WERI-Rb-1 (cell line): ENCODE measurements around the gene SLC25A19.

ENCODE experiments used
- DNase-seq: peaks from one replicate; pipeline ENCODE4 v3.0.0-alpha.2; 2020
- H3K27ac ChIP-seq: fragments of 250-450 bp; sonication (Bioruptor Pico); 2 replicates; pipeline ENCODE4 v1.5.1; 2020; ENCODE audit warnings: mild to moderate bottlenecking, moderate library complexity
- H3K27me3 ChIP-seq: fragments of 250-450 bp; sonication (Bioruptor Pico); 2 replicates; pipeline ENCODE4 v1.5.1; 2021; ENCODE audit warnings: mild to moderate bottlenecking, low read depth, moderate library complexity; ENCODE audit not compliant: insufficient read depth, severe bottlenecking
- H3K36me3 ChIP-seq: fragments of 250-450 bp; sonication (Bioruptor Pico); 2 replicates; pipeline ENCODE4 v1.5.1; 2020; ENCODE audit warnings: mild to moderate bottlenecking, moderate library complexity
- H3K4me3 ChIP-seq: 2 replicates; pipeline ENCODE4 v1.5.1; 2011; ENCODE audit warnings: low read depth, mild to moderate bottlenecking, control low read depth, low read length
- H3K9me3 ChIP-seq: fragments of 250-450 bp; sonication (Bioruptor Pico); 2 replicates; pipeline ENCODE4 v1.5.1; 2021; ENCODE audit warnings: mild to moderate bottlenecking, moderate library complexity; ENCODE audit not compliant: severe bottlenecking
- TF ChIP-seq, protein P1 (sequence below): IDR thresholded peaks from 2 replicates; pipeline ENCODE4 v1.5.1; 2011; ENCODE audit warnings: low read depth, mild to moderate bottlenecking, control low read depth, inconsistent platforms, low read length

The SLC25A19 gene

DNA sequence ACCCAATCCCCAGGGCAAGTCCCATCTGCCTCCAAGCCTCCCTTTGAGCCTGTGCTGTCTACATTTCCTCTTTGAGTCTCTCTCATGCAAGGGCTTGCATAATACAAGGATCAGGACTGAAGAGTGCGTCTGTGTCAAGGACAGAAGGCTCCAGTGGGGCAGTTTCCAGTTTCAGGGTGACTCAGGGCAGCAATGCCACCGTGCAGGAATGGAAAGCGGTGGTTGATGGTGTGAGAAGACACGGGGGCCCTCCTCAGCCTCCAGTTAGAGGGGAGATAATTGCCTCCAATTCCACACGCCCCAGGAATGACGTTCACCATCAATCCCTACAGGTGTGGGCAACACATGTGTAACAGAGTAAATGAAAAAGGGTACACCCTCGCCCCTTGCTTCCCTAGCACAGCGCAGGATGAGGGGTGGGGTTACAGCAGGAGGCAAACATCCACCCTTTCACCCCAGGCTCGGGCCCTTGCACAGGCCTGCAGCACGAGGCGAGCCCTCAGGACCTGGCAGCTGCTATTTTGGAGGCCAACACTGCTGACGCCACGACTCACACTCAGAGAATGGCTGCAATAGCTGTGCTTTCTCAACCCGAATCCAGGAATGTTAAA, 24.8 kb upstream of the SLC25A19 start:
- H3K36me3 ChIP-seq = peaks cover 20% of the 10 kb centered on the region
- H3K27me3 ChIP-seq = no peaks in the 10 kb centered on the region
- H3K27ac ChIP-seq = no peak overlapping the region
- no peaks in the 10 kb centered on the region for H3K9me3 ChIP-seq
- DNase-seq = no peak
- TF ChIP-seq, protein P1, sequence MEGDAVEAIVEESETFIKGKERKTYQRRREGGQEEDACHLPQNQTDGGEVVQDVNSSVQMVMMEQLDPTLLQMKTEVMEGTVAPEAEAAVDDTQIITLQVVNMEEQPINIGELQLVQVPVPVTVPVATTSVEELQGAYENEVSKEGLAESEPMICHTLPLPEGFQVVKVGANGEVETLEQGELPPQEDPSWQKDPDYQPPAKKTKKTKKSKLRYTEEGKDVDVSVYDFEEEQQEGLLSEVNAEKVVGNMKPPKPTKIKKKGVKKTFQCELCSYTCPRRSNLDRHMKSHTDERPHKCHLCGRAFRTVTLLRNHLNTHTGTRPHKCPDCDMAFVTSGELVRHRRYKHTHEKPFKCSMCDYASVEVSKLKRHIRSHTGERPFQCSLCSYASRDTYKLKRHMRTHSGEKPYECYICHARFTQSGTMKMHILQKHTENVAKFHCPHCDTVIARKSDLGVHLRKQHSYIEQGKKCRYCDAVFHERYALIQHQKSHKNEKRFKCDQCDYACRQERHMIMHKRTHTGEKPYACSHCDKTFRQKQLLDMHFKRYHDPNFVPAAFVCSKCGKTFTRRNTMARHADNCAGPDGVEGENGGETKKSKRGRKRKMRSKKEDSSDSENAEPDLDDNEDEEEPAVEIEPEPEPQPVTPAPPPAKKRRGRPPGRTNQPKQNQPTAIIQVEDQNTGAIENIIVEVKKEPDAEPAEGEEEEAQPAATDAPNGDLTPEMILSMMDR = no peak
- no peak overlapping the region for H3K4me3 ChIP-seq

DNA sequence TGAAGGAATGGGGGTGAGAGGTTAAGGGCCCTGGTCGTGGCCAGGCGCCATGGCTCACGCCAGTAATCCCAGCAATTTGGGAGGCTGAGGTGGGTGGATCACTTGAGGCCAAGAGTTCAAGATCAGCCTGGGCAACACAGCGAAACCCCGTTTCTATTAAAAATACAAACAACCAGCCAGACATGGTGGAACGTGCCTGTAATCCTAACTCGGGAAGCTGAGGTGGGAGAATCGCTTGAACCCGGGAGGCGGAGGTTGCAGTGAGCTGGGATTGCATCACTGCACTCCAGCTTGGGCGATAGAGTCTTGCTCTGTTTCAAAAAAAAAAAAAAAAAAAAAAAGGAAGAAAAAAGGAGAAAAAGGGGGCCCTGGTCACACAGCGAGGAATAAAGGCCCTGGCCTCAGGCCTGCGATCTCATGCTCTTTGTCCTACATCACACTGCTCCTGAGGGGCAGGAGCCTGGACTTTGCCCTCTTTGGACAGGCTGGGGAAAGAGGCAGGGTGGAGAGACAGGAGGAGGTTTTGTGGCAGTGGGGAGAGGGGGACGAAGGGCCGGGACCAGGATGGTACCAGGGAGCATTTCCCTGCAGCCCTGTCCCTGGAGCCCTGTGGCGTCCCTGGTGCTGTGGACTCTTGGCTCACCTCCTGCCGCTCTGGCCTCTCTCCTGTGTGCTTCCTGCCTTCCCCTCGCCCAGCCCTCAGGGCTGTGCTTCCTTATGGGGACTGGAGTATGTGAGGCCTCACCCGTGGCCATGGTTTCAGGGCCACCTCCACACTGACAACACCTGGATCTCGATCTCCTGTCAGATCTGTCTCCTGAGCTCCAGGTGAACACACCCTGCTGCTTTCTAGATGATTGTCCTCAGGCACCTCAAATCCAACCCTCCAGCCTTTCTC, 19.7 kb upstream of the SLC25A19 start:
- TF ChIP-seq, protein P1 = no peak
- DNase-seq = no peak
- Histone ChIP-seq H3K27ac (no peak overlapping the region), H3K27me3 (no peaks in the 10 kb centered on the region), H3K36me3 (no peaks in the 10 kb centered on the region), H3K9me3 (no peaks in the 10 kb centered on the region), H3K4me3 (no peak overlapping the region)

DNA sequence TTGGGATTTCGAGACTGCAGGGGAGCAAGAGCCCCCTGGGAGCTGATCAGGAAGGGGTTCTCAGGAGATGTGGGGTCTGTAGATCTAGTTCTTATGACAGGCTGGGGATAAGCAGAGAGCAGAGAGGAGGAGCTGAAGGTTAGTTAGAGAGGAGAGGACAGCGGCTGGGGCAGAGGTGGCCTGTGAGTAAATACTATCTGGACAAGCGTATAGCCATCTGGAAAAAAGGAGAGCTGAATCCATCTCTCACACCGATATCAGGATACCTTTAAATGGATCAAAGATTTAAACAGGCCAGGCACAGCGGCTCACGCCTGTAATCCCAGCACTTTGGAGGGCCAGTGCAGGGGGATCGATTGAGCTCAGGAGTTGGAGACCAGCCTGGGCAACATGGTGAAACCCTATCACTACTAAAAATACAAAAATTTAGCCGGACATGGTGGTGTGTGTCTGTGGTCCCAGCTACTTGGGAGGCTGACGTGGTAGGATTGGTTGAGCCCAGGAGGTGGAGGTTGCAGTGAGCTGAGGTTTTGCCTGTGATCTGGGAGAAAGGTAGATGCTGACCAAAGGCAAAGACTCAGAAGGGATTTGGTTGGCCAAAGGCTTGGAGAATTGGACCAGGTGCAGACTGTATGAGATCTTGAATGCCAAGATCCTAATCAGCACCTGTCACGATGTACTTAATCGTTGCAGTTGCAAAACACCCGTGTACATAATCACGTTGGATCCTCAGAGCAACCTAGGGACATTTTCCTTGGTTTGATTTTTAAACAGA, 18.9 kb upstream of the SLC25A19 start:
- peak overlapping the region; percentile 22; the same call in 1 of the 2 replicates for H3K27ac ChIP-seq
- TF ChIP-seq, protein P1 = no peak
- no peaks in the 10 kb centered on the region for H3K27me3 ChIP-seq
- H3K9me3 ChIP-seq = no peaks in the 10 kb centered on the region
- no peaks in the 10 kb centered on the region for H3K36me3 ChIP-seq
- H3K4me3 ChIP-seq = no peak overlapping the region
- peak; percentile 62 for DNase-seq

DNA sequence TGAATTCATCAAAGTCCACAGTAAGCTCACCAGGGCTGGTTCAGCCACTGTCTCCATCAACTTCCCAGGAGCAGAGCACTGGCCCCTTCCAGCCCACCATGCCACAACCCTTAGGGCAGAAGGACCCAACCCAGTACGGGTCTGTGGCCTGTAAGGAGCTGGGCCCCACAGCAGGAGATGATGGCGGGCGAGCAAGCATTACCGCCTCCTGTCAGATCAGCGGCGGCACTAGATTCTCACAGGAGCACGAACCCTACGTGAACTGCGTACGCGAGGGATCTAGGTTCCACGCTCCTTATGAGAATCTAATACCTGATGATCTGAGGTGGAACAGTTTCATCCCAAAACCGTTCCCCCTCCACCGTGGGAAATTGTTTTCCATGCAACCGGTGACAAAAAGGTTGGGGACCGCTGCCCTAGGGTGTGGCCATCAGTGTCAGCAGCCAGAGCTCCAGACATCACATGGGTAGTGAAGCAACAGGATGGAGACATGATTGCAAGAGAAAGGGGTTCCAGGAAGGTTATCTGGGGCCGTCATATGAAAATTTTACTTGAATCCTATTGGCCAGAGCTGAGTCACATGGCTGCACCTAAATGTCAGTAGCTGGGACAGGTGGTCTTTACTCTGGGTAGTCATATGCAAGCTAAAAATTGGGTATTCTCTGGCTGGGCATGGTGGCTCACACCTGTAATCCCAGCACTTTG, 12.4 kb upstream of the SLC25A19 start:
- no peaks in the 10 kb centered on the region for H3K27me3 ChIP-seq
- TF ChIP-seq, protein P1 = no peak
- peaks cover 3% of the 10 kb centered on the region for H3K9me3 ChIP-seq
- H3K4me3 ChIP-seq = no peak overlapping the region
- H3K27ac ChIP-seq = no peak overlapping the region
- H3K36me3 ChIP-seq = no peaks in the 10 kb centered on the region
- no peak for DNase-seq

DNA sequence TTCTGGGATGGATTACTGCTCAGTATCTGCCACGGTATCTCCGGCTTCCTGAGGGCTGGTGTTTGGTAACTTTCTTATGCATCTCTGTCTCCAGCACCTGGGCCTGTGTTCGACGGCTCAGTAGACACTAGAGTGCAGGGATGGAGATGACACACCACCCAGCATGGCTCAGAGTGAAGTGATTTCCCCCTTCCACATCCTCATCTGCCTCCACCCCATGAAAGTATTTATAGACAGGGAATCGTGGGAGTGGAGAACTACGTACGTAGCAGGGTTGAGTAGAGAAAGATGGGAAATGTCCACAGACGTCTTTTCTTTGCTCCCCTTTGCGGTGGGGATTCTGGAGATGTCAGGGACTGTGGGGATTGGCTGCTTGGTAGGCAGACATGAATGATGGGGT, 11.8 kb upstream of the SLC25A19 start:
- Histone ChIP-seq H3K36me3 (no peaks in the 10 kb centered on the region), H3K27ac (no peak overlapping the region), H3K27me3 (no peaks in the 10 kb centered on the region), H3K4me3 (no peak overlapping the region), H3K9me3 (peaks cover 3% of the 10 kb centered on the region)
- TF ChIP-seq, protein P1 = no peak
- no peak for DNase-seq
